GM21576 (cell line): ENCODE measurements around the gene IL20.
A peak's percentile ranks its signal among the peaks of the same experiment; 100 is the strongest.

ENCODE experiments used
- ATAC-seq: cut with Tn5 transposase; IDR thresholded peaks from one replicate; pipeline ENCODE4 v1.9.1; 2021; ENCODE audit warnings: mild to moderate bottlenecking, moderate library complexity; ENCODE audit not compliant: unreplicated experiment

The IL20 gene, protein sequence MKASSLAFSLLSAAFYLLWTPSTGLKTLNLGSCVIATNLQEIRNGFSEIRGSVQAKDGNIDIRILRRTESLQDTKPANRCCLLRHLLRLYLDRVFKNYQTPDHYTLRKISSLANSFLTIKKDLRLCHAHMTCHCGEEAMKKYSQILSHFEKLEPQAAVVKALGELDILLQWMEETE

DNA sequence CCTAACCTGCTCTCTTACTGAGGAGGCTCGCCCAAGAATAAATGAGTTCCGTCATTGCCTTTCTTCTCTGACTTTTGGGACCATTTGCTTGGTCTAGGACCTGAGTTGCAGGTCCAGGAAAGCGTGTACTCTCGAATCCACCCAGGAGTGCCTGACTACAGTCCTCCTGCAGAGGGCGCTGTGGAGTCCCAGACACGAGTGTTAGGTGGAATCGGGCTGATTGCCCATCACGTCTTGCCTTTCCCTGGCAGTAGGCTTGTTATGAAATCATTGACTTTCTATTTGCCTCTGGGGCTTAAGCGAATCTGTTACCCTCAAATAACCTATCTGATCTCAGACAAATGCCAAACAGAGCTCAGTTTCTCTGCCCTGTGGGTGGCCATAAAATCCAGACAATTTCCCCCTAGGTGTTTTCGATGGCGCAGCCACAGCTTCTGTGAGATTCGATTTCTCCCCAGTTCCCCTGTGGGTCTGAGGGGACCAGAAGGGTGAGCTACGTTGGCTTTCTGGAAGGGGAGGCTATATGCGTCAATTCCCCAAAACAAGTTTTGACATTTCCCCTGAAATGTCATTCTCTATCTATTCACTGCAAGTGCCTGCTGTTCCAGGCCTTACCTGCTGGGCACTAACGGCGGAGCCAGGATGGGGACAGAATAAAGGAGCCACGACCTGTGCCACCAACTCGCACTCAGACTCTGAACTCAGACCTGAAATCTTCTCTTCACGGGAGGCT, at the start of gene IL20:
IL20 (plus strand) TSS at position 685 of the 733 bp plus-strand sequence. CDS start 230 bp downstream, outside the sequence.
- no peak for ATAC-seq

- peak; percentile 73 for ATAC-seq
Observed at GRCh38 chr1:206816390-206817287, 48.8 kb upstream of the IL20 start.

GRCh38 chr1:206821493-206821892, 43.9 kb upstream of the IL20 start:
- ATAC-seq, result no peak

DNA sequence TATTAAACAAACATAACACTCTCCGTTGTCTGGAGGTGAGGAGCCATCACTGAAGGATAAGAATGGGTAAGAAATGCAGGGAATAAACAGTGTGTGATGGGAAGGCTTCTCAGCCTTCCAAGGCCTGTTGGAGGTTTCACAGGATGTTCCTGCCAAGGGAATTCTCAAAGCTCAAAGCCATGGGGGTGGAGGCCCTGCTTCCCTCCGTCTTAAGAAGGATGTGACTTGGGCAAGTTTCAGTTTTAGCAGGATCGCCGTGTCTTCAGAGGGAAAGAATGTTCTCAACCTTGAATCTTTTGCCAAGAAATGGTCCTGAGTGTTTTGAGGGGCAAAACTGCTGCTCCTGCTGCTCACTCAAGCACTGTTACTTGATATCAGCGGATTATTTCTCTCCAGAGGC, 41.7 kb upstream of the IL20 start:
- no peak for ATAC-seq

GRCh38 chr1:206824331-206824730, 41.1 kb upstream of the IL20 start:
- ATAC-seq, result no peak

DNA sequence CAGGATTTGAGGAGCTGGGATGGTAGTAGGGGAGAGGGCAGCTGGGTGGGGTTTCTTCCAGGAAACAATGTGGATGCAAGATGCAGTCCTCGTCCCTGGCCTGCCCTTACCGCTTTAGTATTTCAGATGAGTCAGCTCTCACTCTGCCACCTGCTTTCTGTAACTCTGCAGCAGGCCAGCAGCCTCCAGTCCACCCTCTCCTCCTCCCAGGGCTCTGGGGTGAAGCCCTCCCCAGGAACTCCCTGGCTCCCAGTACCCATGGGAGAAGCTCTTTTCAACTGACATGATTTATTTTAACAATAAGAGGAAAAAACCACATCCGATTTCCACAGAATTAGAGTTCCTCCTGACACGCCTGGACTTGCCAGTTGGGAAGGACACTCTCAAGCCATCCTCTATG, 39.0 kb upstream of the IL20 start:
- ATAC-seq, result no peak

- no peak for ATAC-seq
Observed at GRCh38 chr1:206828061-206828460, 37.4 kb upstream of the IL20 start.

- no peak for ATAC-seq
Observed at GRCh38 chr1:206828765-206829164, 36.7 kb upstream of the IL20 start.

GRCh38 chr1:206829282-206829681, 36.1 kb upstream of the IL20 start:
- no peak for ATAC-seq

- ATAC-seq, result no peak
Observed at GRCh38 chr1:206829875-206830274, 35.5 kb upstream of the IL20 start.

DNA sequence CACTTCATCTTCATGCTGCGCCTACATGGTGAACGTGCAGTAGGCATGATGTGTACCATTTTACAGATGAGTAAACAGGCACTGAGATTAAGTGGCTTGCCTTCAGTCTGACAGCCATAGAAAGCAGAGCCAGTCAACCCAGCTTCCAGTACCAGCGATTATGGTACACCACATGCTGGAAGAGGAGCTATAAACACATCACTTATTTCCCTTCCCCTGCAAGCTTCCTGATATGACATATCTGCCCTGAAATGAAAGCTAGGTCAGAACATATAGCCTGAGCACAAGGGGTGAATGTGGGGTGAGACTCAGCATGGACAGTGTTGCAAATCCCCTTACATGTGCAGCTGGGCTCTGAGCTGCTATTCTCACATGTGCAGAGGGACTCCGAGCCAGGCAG, 33.8 kb upstream of the IL20 start:
- ATAC-seq, result no peak

GRCh38 chr1:206832352-206832880, 33.0 kb upstream of the IL20 start:
- no peak for ATAC-seq

- ATAC-seq, result no peak
Observed at GRCh38 chr1:206833106-206833680, 32.2 kb upstream of the IL20 start.

DNA sequence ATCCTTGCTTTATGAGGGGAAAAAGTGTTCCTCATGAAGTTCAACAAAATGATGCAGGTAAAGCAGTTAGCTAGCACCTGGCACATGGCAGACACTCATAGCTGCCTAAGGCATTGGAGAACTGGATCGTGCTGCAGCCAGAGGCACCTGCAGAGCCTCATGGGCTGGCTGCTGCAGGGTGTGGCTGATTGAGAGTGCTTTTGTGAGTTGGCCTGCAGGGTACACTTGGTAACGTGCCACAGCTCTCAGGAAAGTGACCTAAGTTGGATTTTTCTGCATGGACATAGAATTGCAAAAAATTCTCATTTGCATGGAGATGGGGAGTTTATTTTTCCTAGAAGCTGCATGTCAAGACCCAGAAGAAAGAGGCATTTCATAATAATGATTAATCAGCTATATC, 31.6 kb upstream of the IL20 start:
- ATAC-seq, result no peak

DNA sequence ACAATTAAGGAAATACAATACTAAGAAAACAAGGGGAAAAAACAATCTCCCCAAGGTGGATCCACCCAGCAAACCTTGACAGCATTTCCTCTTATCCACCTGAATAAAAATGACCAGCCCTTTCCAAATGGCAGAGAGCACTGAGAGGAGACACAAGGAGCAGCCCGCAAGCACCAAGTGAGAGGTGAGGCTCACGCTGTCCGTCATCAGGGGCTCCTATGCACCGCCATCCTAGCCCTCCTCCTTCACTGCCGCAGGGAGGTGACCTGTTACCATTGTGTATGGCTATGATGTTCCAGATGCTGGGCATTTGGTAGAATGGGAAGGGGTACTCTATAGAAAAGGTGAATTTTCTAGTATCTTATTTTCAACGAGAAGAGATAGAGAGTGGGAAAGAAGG, 31.2 kb upstream of the IL20 start:
- no peak for ATAC-seq

DNA sequence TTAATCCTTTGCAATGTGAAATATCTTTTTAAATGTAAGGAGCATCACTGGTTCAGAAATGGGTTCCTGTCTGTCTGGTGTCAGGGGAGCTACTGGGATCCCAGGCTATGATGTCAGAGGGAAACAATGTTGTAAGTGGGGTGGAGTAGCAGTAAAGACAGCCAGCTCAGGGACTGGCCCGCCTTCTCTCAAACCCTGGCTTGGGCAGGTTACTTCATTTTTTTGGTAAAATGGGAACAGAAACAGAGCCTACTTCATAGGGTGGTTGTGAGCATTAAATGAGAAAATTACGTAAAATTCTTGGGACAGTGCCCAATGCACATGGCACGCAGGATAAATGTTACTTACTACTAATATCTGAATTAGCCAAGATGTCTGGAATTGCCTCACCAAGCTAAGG, 30.7 kb upstream of the IL20 start:
- ATAC-seq, result no peak

DNA sequence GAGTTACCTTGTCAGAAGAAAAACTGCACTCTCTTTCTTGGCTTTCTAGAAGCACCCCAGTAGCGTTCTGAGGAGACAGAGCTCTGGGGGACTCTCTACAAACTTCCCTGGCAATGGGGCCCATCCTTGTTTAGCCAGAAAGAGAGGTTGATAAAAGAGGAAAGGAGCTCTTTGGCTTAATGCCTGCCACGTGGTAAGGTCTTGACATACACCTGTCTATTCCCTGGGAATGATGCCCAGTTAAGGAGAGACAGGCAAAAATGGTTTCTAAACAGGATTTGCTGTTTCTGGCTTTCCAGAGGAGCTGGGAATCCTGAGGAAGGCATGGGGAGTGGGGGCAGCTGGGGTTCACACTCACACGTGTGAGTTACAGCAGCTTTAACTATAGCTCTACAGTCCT, 30.2 kb upstream of the IL20 start:
- no peak for ATAC-seq

- ATAC-seq, result no peak
Observed at GRCh38 chr1:206836111-206836510, 29.3 kb upstream of the IL20 start.

- no peak for ATAC-seq
Observed at GRCh38 chr1:206839006-206839560, 26.3 kb upstream of the IL20 start.

DNA sequence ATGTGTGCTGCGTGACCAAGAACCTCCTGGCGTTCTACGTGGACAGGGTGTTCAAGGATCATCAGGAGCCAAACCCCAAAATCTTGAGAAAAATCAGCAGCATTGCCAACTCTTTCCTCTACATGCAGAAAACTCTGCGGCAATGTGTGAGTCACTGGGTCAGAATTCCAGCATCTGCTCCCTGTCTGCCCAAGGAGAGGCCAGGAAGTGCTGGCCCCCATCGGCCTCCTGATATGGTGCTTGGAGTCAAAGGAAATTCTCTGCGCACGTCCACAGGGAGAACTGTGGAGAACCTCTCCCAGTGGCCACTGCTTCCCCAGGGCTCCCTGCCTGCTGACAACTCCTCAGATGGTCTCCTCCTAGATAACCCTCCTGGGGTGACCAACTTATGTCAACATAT, 25.6 kb upstream of the IL20 start:
- ATAC-seq, result no peak
